K562 treated with DMSO at 1 percent for 48 hours (cell line): Measurements from ENCODE around the gene JAML. TPM values are rescaled to one million over a fixed set of nuclear protein-coding genes. Genes with fewer than 3 reads are reported as not detected.

ENCODE experiments used
- total RNA-seq: library from RNA; unstranded; fragments of 300-600 nt; gene quantifications from 2 replicates; pipeline ENCODE4 v1.2.3, GENCODE V29; 2022; ENCODE audit warnings: low replicate concordance; ENCODE audit errors: extremely low read depth

JAML gene, protein sequence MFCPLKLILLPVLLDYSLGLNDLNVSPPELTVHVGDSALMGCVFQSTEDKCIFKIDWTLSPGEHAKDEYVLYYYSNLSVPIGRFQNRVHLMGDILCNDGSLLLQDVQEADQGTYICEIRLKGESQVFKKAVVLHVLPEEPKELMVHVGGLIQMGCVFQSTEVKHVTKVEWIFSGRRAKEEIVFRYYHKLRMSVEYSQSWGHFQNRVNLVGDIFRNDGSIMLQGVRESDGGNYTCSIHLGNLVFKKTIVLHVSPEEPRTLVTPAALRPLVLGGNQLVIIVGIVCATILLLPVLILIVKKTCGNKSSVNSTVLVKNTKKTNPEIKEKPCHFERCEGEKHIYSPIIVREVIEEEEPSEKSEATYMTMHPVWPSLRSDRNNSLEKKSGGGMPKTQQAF
- not detected in 2 replicates for total RNA-seq

DNA sequence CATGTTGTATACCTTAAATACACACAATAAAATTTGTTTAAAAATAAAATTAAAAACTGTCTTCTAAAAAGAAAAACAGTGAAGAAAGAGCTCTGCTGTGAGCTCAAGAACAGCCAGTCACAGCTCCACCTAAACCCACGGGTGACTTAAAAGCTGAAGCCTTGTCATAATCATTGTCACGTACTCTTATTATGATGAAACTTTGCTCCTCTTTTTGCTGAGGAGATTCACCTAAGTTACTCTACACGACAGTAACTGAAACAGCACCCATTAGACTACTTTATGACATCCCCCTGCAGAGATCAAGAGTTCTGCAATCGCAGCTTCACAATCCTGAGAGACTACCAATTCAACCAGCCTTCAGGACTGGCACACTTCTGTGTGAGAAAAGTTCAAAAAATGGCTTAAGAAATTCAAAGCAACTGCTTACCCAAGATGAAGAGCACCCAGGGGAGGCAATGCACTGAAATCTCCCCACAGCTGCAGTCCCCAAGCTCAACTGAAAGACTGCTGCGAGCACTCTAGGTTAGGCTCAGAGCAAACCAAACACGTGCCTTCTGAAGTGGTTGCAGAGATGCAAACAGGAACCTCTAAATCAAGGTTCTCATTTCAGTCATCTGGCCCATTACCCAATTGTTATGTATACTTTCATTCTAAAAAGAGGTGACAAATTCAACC, at the start of gene JAML:
TSS of gene JAML (minus strand) at position 501 of the 678 bp plus-strand sequence. CDS start 10,145 bp downstream, outside the sequence.

GRCh38 chr11:118263695-118264568, 39.1 kb upstream of the JAML start, which contains the start of gene MPZL2:
Gene MPZL2, minus strand, starts transcription at chr11:118264297. Its CDS starts 144 bp downstream, at chr11:118264153.

DNA sequence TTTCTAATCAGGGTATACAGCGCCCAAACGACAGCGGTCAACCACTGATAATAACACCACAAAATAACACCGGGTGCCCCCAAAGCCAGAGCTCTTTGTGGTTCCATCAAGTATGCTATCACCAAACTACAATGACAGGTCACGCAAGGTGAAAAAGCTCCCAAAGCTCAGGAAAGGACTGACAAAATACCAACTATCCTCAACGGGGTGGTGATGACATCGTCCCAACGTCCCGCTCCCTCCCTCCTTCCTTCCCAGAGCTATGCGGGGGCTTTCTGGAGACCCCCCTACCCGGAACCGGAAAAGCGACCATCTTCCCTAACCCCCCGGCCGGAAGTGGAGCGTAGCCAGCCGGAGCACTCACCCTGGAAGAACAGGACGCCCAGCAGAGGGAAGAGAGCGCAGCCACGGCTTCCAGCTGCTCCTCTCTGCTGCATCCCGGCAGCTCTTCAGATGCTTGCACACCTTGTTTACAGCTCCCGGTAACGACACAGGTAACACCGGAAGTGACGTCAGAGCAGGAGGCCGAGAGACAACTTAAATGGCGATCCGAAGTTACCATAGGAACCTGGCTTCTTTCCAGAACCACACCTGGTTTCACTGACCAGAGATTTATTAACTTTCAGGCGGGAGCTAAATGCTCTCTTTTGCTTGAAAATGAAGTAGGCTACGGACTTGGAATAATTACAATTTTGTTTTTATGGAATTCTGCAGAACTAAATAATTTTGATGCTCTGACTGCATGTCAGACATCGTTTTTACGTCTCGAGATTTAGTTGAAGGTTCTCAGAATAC, 27.2 kb upstream of the JAML start, which contains the start of gene MPZL3:
TSS of gene MPZL3 (minus strand) at position 508 of the 795 bp plus-strand sequence. CDS start at position 437, 71 bp downstream.

DNA sequence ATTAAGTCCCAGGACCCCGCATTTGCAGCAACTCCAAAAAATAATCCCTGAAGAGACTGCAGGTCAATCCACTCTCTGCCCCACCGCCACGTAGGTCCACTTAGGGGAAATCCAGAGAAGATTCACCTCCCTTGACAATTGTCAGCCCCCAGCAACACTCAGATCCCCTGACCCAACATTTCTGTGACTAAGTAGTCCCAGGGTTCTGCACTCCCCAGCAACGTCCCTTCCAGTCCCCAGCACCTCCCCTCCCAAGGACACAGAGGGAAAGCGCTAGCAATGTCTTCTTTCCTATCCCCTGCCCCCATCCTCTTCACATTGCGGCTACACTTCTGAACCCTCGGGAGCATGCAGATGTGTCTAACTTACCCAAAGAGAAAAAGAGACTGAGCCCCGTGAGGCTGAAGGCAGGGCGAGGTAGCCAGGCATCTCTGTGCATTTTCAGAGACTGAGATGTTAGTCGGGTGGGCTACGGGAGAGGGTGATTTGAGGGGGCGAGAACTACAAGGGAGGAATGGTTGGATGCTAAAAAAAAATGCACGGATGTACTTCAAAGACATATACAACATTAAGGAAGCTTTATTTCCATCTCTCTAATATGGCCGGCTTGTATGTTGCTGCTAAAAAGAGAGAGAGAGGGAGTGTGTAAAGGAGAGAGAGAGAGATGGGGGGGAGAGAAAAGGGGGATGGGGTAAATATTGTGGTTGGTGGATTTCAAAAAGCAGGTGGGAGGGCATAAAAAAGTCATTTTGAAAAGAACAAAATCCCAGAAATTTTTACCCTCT, 48.6 kb downstream of the JAML start, which contains the start of gene SCN2B:
TSS of gene SCN2B (minus strand) at position 647 of the 785 bp plus-strand sequence. CDS start at position 439, 208 bp downstream.

GRCh38 chr11:118152552-118153471, 72.0 kb downstream of the JAML start, which contains the start of gene SCN4B:
Gene SCN4B, minus strand, starts transcription at chr11:118152823. Its CDS starts 150 bp downstream, at chr11:118152673.

Other genes with a start within 250 kb of the JAML start
- not detected in 2 replicates for gene IL10RA, start 238.6 kb downstream of the JAML start, total RNA-seq
- not detected in 2 replicates for gene TMPRSS4, start 147.9 kb downstream of the JAML start, total RNA-seq
- gene SMIM35, start 138.0 kb downstream of the JAML start, total RNA-seq, result not detected in 2 replicates
- gene SCN4B, start 72.2 kb downstream of the JAML start, total RNA-seq, result not detected in 2 replicates
- not detected in 2 replicates for gene SCN2B, start 48.4 kb downstream of the JAML start, total RNA-seq
- not detected in 2 replicates for gene MPZL3, start 27.4 kb upstream of the JAML start, total RNA-seq
- not detected in 2 replicates for gene MPZL2, start 39.3 kb upstream of the JAML start, total RNA-seq
- gene CD3E, start 79.7 kb upstream of the JAML start, total RNA-seq, result not detected in 2 replicates
- not detected in 2 replicates for gene CD3D, start 117.7 kb upstream of the JAML start, total RNA-seq
- gene CD3G, start 119.3 kb upstream of the JAML start, total RNA-seq, result not detected in 2 replicates
- not detected in 2 replicates for gene UBE4A, start 134.6 kb upstream of the JAML start, total RNA-seq
- not detected in 2 replicates for gene ATP5MG, start 176.6 kb upstream of the JAML start, total RNA-seq
- gene KMT2A, start 211.5 kb upstream of the JAML start, total RNA-seq, result not detected in 2 replicates